T47D (cell line): ENCODE results near the gene ATF3.

Experiments used
- DNase-seq, 2 experiments: peaks; one replicate each; pipeline versions ENCODE4 v3.0.0 to v3.0.0-alpha.2; 2011 to 2012; ENCODE audit warnings: low read depth in 1 of 2, low spot score in 1 of 2
- JUND ChIP-seq: IDR thresholded peaks from 2 replicates; pipeline ENCODE4 v1.6.1; 2012; ENCODE audit warnings: low read depth
- in situ Hi-C: cut with HindIII; loops from 2 replicates; pipeline ENCODE4 v1.10.0; 2016; ENCODE audit warnings: low sequenced_read_pairs, low pct_unique_long_range_greater_than_20kb

ATF3 gene

GRCh38 chr1:212593821-212594251 is 14.7 kb upstream of the ATF3 start:
- no peak for DNase-seq
- in situ Hi-C loops: no loop called here
- TF ChIP-seq JUND: no peak

DNA sequence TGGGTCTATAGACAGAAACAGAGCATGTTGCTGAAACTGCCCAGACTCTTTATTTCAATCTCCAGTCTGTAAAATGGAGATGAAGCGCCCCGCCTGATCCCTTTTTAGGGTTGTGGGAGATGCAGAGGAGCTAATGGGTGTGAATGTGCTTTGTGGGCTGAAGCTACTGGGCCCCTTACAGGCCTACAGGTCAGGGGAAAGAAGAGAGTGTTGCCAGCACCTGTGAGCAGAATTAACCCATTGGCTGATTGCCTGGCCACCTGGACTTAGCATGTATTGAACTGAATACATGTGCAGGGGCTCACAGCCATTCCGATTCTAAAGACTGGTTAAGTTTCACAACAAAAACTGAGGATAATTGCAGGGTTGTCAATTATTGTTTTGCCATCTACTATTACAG is 13.9 kb upstream of the ATF3 start:
- DNase-seq: no peak
- in situ Hi-C loops: no loop called here
- no peak for TF ChIP-seq JUND

DNA sequence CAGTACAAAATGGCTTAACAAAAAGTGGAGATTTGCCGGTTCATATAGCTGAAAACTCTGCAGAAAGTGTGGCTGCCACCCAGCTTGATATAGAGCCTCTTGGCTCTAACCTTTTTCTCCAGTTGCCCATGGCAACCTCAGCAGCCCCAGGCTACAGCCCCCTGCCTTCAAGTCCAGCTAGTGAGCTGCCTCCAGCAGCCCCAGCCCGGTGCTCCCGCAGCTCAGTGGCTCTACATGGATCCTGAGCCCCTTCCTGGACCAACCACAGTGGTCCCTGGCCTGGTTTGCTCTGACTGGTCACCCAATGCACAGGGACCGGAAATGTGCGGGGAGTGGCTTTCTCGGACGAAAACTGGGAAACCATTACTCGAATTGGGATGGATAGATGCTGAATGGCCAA is 13.3 kb upstream of the ATF3 start:
- in situ Hi-C loops: no loop called here
- TF ChIP-seq JUND: no peak
- DNase-seq: no peak

DNA sequence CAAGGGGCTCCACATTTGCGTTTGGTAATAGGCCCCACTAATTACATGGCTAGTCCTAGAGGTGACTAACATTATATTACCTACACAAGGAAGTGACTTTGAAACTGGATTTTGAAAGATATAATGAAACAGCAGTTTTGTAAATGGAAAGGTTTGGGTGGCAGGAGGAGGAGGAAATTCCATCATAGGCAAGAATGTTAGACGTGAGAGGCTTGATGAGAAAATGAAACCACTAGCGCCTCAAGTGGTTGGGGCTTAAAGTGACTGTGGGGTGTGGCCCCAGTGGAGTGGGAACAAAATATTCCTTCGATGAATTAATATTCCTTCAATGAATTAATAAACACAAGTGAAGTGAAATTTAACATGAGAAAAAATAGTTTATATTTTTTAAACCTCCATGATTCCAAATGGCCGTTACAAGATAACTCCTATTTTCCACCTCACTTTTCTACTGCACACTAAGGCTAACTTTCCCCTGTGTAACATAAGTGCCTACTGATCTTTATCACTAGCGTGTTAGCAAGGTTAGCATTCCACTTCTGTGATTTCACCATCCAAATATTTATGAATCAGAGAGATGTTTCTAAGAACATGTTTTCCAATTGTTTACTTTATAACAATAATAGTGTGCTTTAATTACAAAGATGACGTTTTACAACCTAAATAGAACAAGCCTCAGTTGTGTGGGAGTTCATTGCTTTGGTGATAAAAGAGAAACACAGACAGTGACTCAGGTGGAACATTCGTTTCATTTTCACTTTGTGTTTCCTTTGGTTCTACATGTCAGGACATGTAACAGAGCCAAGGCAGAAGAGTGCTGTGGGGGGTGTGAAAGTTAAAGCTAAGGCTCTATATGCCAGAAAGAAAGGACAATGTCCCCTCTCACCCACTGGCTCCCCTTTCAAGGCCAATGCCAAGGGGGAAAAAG is 12.5 kb upstream of the ATF3 start:
- TF ChIP-seq JUND: peak; percentile 90
- in situ Hi-C loops: no loop called here
- DNase-seq: peak in 1 of 2 experiments; percentile 81

DNA sequence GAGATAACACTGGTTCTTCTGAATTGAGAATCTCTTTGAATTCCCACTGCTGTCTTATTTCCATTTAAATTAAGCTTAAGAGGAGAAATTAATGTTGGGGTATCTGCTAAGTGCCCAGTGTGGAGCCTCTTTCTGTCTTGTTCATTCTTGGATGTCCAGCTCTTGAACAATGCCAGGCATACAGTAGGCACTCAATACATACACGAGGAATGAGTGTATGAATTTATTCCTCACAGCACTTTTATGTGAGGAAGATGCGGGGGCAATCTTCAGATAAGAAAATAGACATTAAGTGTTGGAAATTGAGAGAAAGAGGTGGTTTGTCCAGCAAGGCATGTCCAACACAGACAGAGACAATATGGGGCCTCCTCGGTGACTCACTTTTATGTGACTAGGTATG is 11.8 kb upstream of the ATF3 start:
- in situ Hi-C loops: no loop called here
- DNase-seq: no peak
- TF ChIP-seq JUND: no peak

DNA sequence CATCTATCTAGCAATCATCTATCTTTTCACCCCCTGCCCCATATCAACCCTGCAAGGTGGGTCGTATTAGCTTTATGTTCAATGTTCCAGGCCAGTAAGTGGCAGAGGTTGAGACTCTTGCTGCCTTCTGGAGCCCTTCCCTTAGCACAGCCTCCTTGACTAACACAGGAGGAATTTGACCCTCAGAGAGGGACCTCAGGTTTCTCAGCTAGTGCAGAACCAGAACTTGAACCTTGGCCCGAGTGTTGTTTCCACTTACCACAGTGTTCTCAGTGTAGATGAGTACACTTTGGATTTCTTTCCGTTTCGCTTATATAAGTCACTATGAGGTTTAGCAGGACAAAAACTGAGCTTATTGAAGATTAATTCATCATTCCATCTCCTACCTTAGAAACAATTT is 11.1 kb upstream of the ATF3 start:
- DNase-seq: no peak
- in situ Hi-C loops: no loop called here
- TF ChIP-seq JUND: no peak

DNA sequence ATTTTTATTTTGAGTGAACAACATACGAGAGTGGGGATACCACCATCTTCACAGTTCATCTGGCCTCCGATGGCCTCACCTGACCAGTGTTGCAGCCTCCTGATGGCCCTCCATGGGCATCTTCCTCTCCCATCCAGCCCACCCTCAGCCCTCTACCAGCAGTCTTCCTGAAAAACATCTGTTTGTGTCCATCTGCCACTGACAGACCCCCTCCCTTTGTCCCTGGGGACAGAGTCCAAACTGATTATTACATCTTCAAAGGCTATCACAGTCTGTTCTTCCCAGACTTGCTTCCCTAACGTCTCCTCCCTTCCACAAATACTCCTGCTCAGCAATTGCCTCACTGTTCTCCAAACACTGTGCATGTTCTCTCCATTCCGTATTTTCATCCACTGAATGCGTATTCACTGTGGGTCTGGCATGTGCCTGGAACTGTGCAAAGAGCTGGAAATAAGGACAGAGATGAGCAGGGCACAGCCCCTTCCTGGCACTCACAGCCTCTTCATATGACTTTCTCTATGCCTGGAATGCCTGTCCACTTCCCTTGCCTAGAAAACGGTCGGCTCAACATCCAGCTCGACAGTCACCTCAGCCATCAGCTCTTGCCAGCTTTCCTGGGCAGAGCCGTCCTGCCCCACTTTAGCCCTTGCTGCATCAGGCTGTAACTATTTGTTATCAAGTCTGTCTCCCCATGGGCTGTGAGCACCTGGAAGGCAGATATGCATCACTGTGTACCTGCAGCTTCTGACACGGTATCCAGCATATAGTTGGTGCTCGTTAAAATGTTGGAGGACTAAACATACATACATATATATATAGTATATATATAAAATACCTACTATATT is 8.3 kb upstream of the ATF3 start:
- in situ Hi-C loops: no loop called here
- no peak for DNase-seq
- no peak for TF ChIP-seq JUND

GRCh38 chr1:212600980-212601379 is 7.6 kb upstream of the ATF3 start:
- TF ChIP-seq JUND: no peak
- in situ Hi-C loops: no loop called here
- DNase-seq: no peak

GRCh38 chr1:212601524-212601923 is 7.0 kb upstream of the ATF3 start:
- in situ Hi-C loops: no loop called here
- DNase-seq: no peak
- no peak for TF ChIP-seq JUND

GRCh38 chr1:212605441-212606394 is 2.8 kb upstream of the ATF3 start:
- peak; percentile 34 to 52 for DNase-seq
- in situ Hi-C loops: no loop called here
- TF ChIP-seq JUND: no peak

- TF ChIP-seq JUND: no peak
These were observed 2.0 kb upstream of the ATF3 start for GRCh38 chr1:212606395-212607205.

More at GRCh38 chr1:212606395-212607205, 2.0 kb upstream of the ATF3 start:
- DNase-seq: peak; percentile 45 to 88
- in situ Hi-C loops: no loop called here
